HepG2 (cell line): ENCODE measurements around the gene CYP21A2. TPM values are rescaled to one million over a fixed set of nuclear protein-coding genes. Genes with fewer than 3 reads are reported as not detected.

Experiments used
- ARID3A ChIP-seq: IDR thresholded peaks from 2 replicates; pipeline ENCODE4 v1.6.1; 2012; ENCODE audit warnings: low read depth, low read length, improper control_type of control experiment
- ATF7 ChIP-seq, 2 experiments: fragments of 450-650 bp in 1 of 2; sonication (generic) in 1 of 2; formaldehyde crosslinking in 1 of 2; IDR thresholded peaks; 2 replicates each; pipeline versions ENCODE4 v1.4.0 to v1.6.1; 2016 to 2020; ENCODE audit warnings: antibody characterized with exemption in 1 of 2, mild to moderate bottlenecking in 1 of 2, missing genetic modification reagents in 1 of 2
- ATF7-NPFF ChIP-seq: sonication (generic); formaldehyde crosslinking; IDR thresholded peaks from 2 replicates; pipeline ENCODE4 v1.8.1; 2023; ENCODE audit warnings: mild to moderate bottlenecking, low read depth, missing genetic modification reagents, moderate library complexity
- BCL6 ChIP-seq: IDR thresholded peaks from 2 replicates; pipeline ENCODE4 v1.6.1; 2016; ENCODE audit warnings: missing genetic modification reagents, missing compliant biosample characterization
- CBX5 ChIP-seq: sonication (generic); formaldehyde crosslinking; IDR thresholded peaks from 2 replicates; pipeline ENCODE4 v1.4.0; 2020; ENCODE audit warnings: missing genetic modification reagents, borderline replicate concordance
- CREB3 ChIP-seq: sonication (generic); formaldehyde crosslinking; IDR thresholded peaks from 2 replicates; pipeline ENCODE4 v1.5.0; 2020; ENCODE audit warnings: missing genetic modification reagents
- DNMT3B ChIP-seq: conservative IDR thresholded peaks from 2 replicates; pipeline ENCODE4 v1.6.1; 2016; ENCODE audit warnings: missing biosample characterization, control low read depth
- EHMT2 ChIP-seq: fragments of 200-600 bp; sonication (generic); IDR thresholded peaks from 2 replicates; pipeline ENCODE4 v1.7.0; 2017; ENCODE audit warnings: antibody characterized with exemption, low read depth, low read length, borderline replicate concordance
- HNRNPK ChIP-seq: fragments of 200-400 bp; formaldehyde crosslinking; IDR thresholded peaks from 2 replicates; pipeline ENCODE4 v1.6.1; 2018; ENCODE audit warnings: low read length, low read depth, moderate library complexity, mild to moderate bottlenecking; ENCODE audit not compliant: poor library complexity, severe bottlenecking
- HNRNPLL ChIP-seq: fragments of 200-400 bp; formaldehyde crosslinking; IDR thresholded peaks from 2 replicates; pipeline ENCODE4 v1.6.1; 2017; ENCODE audit warnings: mild to moderate bottlenecking, low read depth, low read length; ENCODE audit not compliant: poor library complexity, severe bottlenecking
- KMT2A ChIP-seq: sonication (generic); formaldehyde crosslinking; IDR thresholded peaks from 2 replicates; pipeline ENCODE4 v1.4.0; 2020; ENCODE audit warnings: missing genetic modification reagents
- LBX2 ChIP-seq: sonication (generic); formaldehyde crosslinking; IDR thresholded peaks from 2 replicates; pipeline ENCODE4 v1.5.0; 2020; ENCODE audit warnings: missing genetic modification reagents, mild to moderate bottlenecking, borderline replicate concordance
- NFRKB ChIP-seq: fragments of 450-650 bp; IDR thresholded peaks from 2 replicates; pipeline ENCODE4 v1.6.1; 2017
- PAWR ChIP-seq: sonication (generic); formaldehyde crosslinking; IDR thresholded peaks from 2 replicates; pipeline ENCODE4 v1.4.0; 2020; ENCODE audit warnings: missing genetic modification reagents, mild to moderate bottlenecking, borderline replicate concordance
- RBAK ChIP-seq: sonication (generic); formaldehyde crosslinking; IDR thresholded peaks from 2 replicates; pipeline ENCODE4 v1.5.1; 2020; ENCODE audit warnings: mild to moderate bottlenecking, missing genetic modification reagents
- RBM39 ChIP-seq: fragments of 200-400 bp; formaldehyde crosslinking; IDR thresholded peaks from one replicate; pipeline ENCODE4 v1.6.1; 2018; ENCODE audit warnings: antibody characterized with exemption, mild to moderate bottlenecking, low read depth, low read length; ENCODE audit not compliant: poor library complexity, severe bottlenecking
- REPIN1 ChIP-seq: sonication (generic); formaldehyde crosslinking; IDR thresholded peaks from 2 replicates; pipeline ENCODE4 v1.8.0; 2022; ENCODE audit warnings: missing genetic modification reagents, low read depth, mild to moderate bottlenecking, borderline replicate concordance
- SATB2 ChIP-seq: sonication (generic); formaldehyde crosslinking; IDR thresholded peaks from 2 replicates; pipeline ENCODE4 v1.5.0; 2020; ENCODE audit warnings: missing genetic modification reagents
- ZFAT ChIP-seq: sonication (generic); formaldehyde crosslinking; conservative IDR thresholded peaks from 2 replicates; pipeline ENCODE4 v1.8.1; 2023; ENCODE audit warnings: missing genetic modification reagents, inconsistent platforms
- ZMYM3 ChIP-seq: sonication (generic); formaldehyde crosslinking; IDR thresholded peaks from 2 replicates; pipeline ENCODE4 v1.5.1; 2020; ENCODE audit warnings: mild to moderate bottlenecking, missing genetic modification reagents
- ZNF256 ChIP-seq: sonication (generic); formaldehyde crosslinking; conservative IDR thresholded peaks from 2 replicates; pipeline ENCODE4 v1.4.0; 2020; ENCODE audit warnings: missing genetic modification reagents
- ZNF414 ChIP-seq: sonication (generic); formaldehyde crosslinking; IDR thresholded peaks from 2 replicates; pipeline ENCODE4 v1.5.0; 2020; ENCODE audit warnings: missing genetic modification reagents
- ZNF556 ChIP-seq: sonication (generic); formaldehyde crosslinking; IDR thresholded peaks from 2 replicates; pipeline ENCODE4 v1.4.0; 2020; ENCODE audit warnings: mild to moderate bottlenecking, missing genetic modification reagents, borderline replicate concordance
- ZNF564 ChIP-seq: sonication (generic); formaldehyde crosslinking; IDR thresholded peaks from 2 replicates; pipeline ENCODE4 v1.8.1; 2023; ENCODE audit warnings: mild to moderate bottlenecking, missing genetic modification reagents
- ZNF703 ChIP-seq: sonication (generic); formaldehyde crosslinking; IDR thresholded peaks from 2 replicates; pipeline ENCODE4 v1.5.1; 2020; ENCODE audit warnings: missing genetic modification reagents, mild to moderate bottlenecking, moderate library complexity, borderline replicate concordance
- polyA plus RNA-seq, 8 experiments: library from polyadenylated mRNA; depleted of rRNA in 3 of 8; stranded (reverse) in 7 of 8; unstranded in 1 of 8; fragments of >200 nt; fragmentation: Illumina TruSeq in 4 of 8; extraction: Trizol in 4 of 8; gene quantifications; 2 replicates each; pipeline versions ENCODE4 v1.2.1 to v1.2.3, GENCODE V29; 2011 to 2016; ENCODE audit warnings: low read depth in 4 of 8, missing spikeins in 1 of 8, mixed read lengths in 1 of 8; ENCODE audit not compliant: insufficient read depth in 1 of 8
- total RNA-seq, 5 experiments: library from RNA; depleted of rRNA; stranded (reverse); fragments of >200 nt; fragmentation: Illumina TruSeq; extraction: Trizol; gene quantifications; 2 replicates each; pipeline ENCODE4 v1.2.3, GENCODE V29; 2016; ENCODE audit warnings: low read depth in 1 of 5

Gene CYP21A2
- total and polyA plus RNA-seq, 2 of the 13 experiments (the other 11 are each of a cell fraction or from before 2014, with no cell fraction given), result 1.5 to 6.3 TPM

GRCh38 chr6:32087574-32088486, 49.6 kb downstream of the CYP21A2 start (continued):
- peak; percentile 25; the same call in 1 of the 2 replicates for TF ChIP-seq ATF7-NPFF (CRISPR knock-in tag)
- TF ChIP-seq HNRNPLL, result peak; percentile 65
- peak; percentile 87 for TF ChIP-seq HNRNPK
- no peak for TF ChIP-seq SATB2 (CRISPR knock-in tag)
- no peak for TF ChIP-seq PAWR
- TF ChIP-seq DNMT3B (CRISPR knock-in tag), result no peak
- 0 out of 2 replicates have a peak, but pooled peaks have one; percentile 34 for TF ChIP-seq KMT2A (CRISPR knock-in tag)
- TF ChIP-seq RBM39, result peak; percentile 25
- TF ChIP-seq ARID3A, result no peak
- TF ChIP-seq ZFAT, result no peak
- TF ChIP-seq LBX2 (CRISPR knock-in tag), result no peak
- no peak for TF ChIP-seq ZNF564 (CRISPR knock-in tag)
- TF ChIP-seq ZNF256, result no peak
- 0 out of 2 replicates have a peak, but pooled peaks have one; percentile 47 for TF ChIP-seq BCL6 (CRISPR knock-in tag)
- peak; percentile 67; the same call in 1 of the 2 replicates for TF ChIP-seq ZNF556
- no peak; the same call in 1 of the 2 replicates for TF ChIP-seq ZMYM3 (CRISPR knock-in tag)
- TF ChIP-seq EHMT2, result no peak
- no peak for TF ChIP-seq CREB3 (CRISPR knock-in tag)
- no peak for TF ChIP-seq ZNF703 (CRISPR knock-in tag)
- peak; percentile 80; the same call in 1 of the 2 replicates for TF ChIP-seq ZNF414 (CRISPR knock-in tag)
- no peak for TF ChIP-seq ATF7 (IDR thresholded peaks at IDR 0.05)
- no peak for TF ChIP-seq ATF7 (CRISPR knock-in tag; IDR thresholded peaks at IDR 0.05)
- TF ChIP-seq REPIN1 (CRISPR knock-in tag), result no peak
- no peak for TF ChIP-seq NFRKB
- TF ChIP-seq CBX5 (CRISPR knock-in tag), result peak; percentile 75; the same call in 1 of the 2 replicates
- no peak for TF ChIP-seq RBAK (CRISPR knock-in tag)
